B cell (primary cell): Measurements from ENCODE around the gene KIAA0319L. TPM values are rescaled to one million over a fixed set of nuclear protein-coding genes. Genes with fewer than 3 reads are reported as not detected.
"Not testable (repeated sequence)": the region's sequence is repeated elsewhere in the genome, so short reads cannot be mapped to it uniquely, and the experiment has no call there.

ENCODE experiments used
- ATAC-seq: fragments of 200-7000 bp; cut with Tn5 transposase; one replicate; pipeline ENCODE4 v1.10.0; 2021; ENCODE audit warnings: low read depth, mild to moderate bottlenecking, moderate number of reproducible peaks, moderate library complexity
- CTCF ChIA-PET: fragments of 350-600 bp; sonication (Branson Sonifier 250); formaldehyde crosslinking; loops from one replicate; lab custom pipeline; 2021; ENCODE audit warnings: antibody characterized with exemption, inconsistent platforms; lab: Charles Lee
- POLR2A ChIA-PET: fragments of 350-600 bp; sonication (Branson Sonifier 250); formaldehyde crosslinking; loops from one replicate; lab custom pipeline; 2021; ENCODE audit warnings: antibody characterized with exemption; lab: Charles Lee
- DNase-seq: peaks from one replicate; pipeline ENCODE4 v3.0.0; 2013
- H2AFZ ChIP-seq: 2 replicates; pipeline ENCODE4 v1.6.1; 2012; ENCODE audit warnings: mild to moderate bottlenecking, low read depth, low read length; ENCODE audit not compliant: insufficient read depth, poor library complexity, severe bottlenecking
- H3K27ac ChIP-seq, 2 donors: 1 replicate in 1 of 2; 2 replicates in 1 of 2; pipeline ENCODE4 v1.5.1; 2012 to 2013; ENCODE audit warnings: low read length in 2 of 2, mild to moderate bottlenecking in 2 of 2, moderate library complexity in 1 of 2
- H3K27me3 ChIP-seq, 4 experiments: fragments of 200-600 bp in 1 of 4; sonication (generic) in 1 of 4; replicated peaks in 1 of 4; 1 replicate in 2 of 4; 2 replicates in 2 of 4; pipeline versions ENCODE4 v1.6.1 to v1.7.0; 2013 to 2016; ENCODE audit warnings: low read length in 3 of 4, mild to moderate bottlenecking in 2 of 4, mixed read lengths in 1 of 4, moderate library complexity in 1 of 4; ENCODE audit not compliant: insufficient read depth in 4 of 4, control insufficient read depth in 3 of 4; ENCODE audit errors: control extremely low read depth in 1 of 4
- H3K36me3 ChIP-seq, 2 experiments: replicated peaks in 1 of 2; 1 replicate in 1 of 2; 2 replicates in 1 of 2; pipeline versions ENCODE4 v1.6.1 to v1.7.1; 2013; ENCODE audit warnings: low read length in 1 of 2; ENCODE audit not compliant: insufficient read depth in 2 of 2, control insufficient read depth in 1 of 2; ENCODE audit errors: control extremely low read depth in 1 of 2, extremely low read depth in 1 of 2
- H3K4me1 ChIP-seq, 2 donors: fragments of 200-600 bp in 1 of 2; sonication (generic) in 1 of 2; 1 replicate in 1 of 2; 2 replicates in 1 of 2; pipeline versions ENCODE4 v1.5.1 to v1.6.1; 2013 to 2017; ENCODE audit warnings: low read length in 2 of 2; ENCODE audit not compliant: control insufficient read depth in 2 of 2, insufficient read depth in 2 of 2
- H3K4me2 ChIP-seq: replicated peaks from 2 replicates; pipeline ENCODE3; 2012; ENCODE audit warnings: mild to moderate bottlenecking, low read depth, low read length; ENCODE audit not compliant: poor library complexity, severe bottlenecking
- H3K4me3 ChIP-seq, 5 experiments: fragments of 200-600 bp in 1 of 5; sonication (generic) in 1 of 5; 1 replicate in 3 of 5; 2 replicates in 2 of 5; pipeline versions ENCODE4 v1.5.1 to v1.7.0; 2011 to 2016; ENCODE audit warnings: low read length in 4 of 5, mild to moderate bottlenecking in 4 of 5, low read depth in 2 of 5, control low read depth in 1 of 5, moderate library complexity in 1 of 5; ENCODE audit not compliant: insufficient read depth in 1 of 5; ENCODE audit errors: control extremely low read depth in 1 of 5, extremely low read depth in 1 of 5
- H3K79me2 ChIP-seq: fragments of 200-600 bp; sonication (generic); one replicate; pipeline ENCODE4 v1.6.0; 2016; ENCODE audit warnings: low read length; ENCODE audit not compliant: control insufficient read depth, insufficient read depth
- H3K9ac ChIP-seq: fragments of 200-600 bp; sonication (generic); 2 replicates; pipeline ENCODE4 v1.6.1; 2017; ENCODE audit warnings: mild to moderate bottlenecking, low read length, moderate library complexity
- H3K9me3 ChIP-seq, 3 donors: one replicate each; pipeline versions ENCODE4 v1.6.1 to v1.7.1; 2013; ENCODE audit warnings: low read length in 2 of 3; ENCODE audit not compliant: control insufficient read depth in 2 of 3, insufficient read depth in 1 of 3; ENCODE audit errors: control extremely low read depth in 1 of 3
- H4K20me1 ChIP-seq: 2 replicates; pipeline ENCODE4 v1.6.0; 2012; ENCODE audit warnings: mild to moderate bottlenecking, low read length; ENCODE audit not compliant: insufficient read depth, control insufficient read depth, poor library complexity, severe bottlenecking
- H3K27ac Mint-ChIP-seq: one replicate; pipeline ENCODE4 v1.8.0; 2021; ENCODE audit warnings: mixed read lengths
- H3K27me3 Mint-ChIP-seq: one replicate; pipeline ENCODE4 v1.8.0; 2021; ENCODE audit warnings: mixed read lengths
- H3K4me1 Mint-ChIP-seq: one replicate; pipeline ENCODE4 v1.8.0; 2021; ENCODE audit warnings: mixed read lengths
- H3K4me3 Mint-ChIP-seq: one replicate; pipeline ENCODE4 v1.8.0; 2021; ENCODE audit warnings: mixed read lengths
- H3K9me3 Mint-ChIP-seq: one replicate; pipeline ENCODE4 v1.8.0; 2022; ENCODE audit warnings: mixed read lengths; ENCODE audit not compliant: insufficient read depth
- EZH2 ChIP-seq: IDR thresholded peaks from 2 replicates; pipeline ENCODE4 v1.6.1; 2012; ENCODE audit warnings: borderline replicate concordance, low read depth, mild to moderate bottlenecking, moderate library complexity, low read length; ENCODE audit not compliant: insufficient read depth, poor library complexity, severe bottlenecking
- WGBS: methylation state at CpG from one replicate; pipeline ENCODE4 v1.1.5; 2013; ENCODE audit warnings: missing lambda C conversion rate; ENCODE audit not compliant: insufficient coverage; 5-methylcytosine and 5-hydroxymethylcytosine counted together
- intact Hi-C: fragments of 100-400 bp; cut with micrococcal nuclease; formaldehyde crosslinking; loops from one replicate; pipeline ENCODE4 v1.10.0; 2022
- polyA plus RNA-seq: library from polyadenylated mRNA; depleted of rRNA; stranded (reverse); fragments of >200 nt; gene quantifications from 2 replicates; pipeline ENCODE4 v1.2.3, GENCODE V29; 2012
- total RNA-seq, 2 donors: library from RNA; stranded (reverse); fragments of 120-200 nt in 1 of 2; gene quantifications; 1 replicate in 1 of 2; 2 replicates in 1 of 2; pipeline versions ENCODE4 v1.2.3 to v1.2.4, GENCODE V29; 2013 to 2022
- TF ChIP-seq, protein P1 (sequence below): fragments of 200-600 bp; IDR thresholded peaks from one replicate; pipeline ENCODE4 v1.8.0; 2022; ENCODE audit warnings: antibody characterized with exemption, mild to moderate bottlenecking

The KIAA0319L gene
- total and polyA plus RNA-seq, 2 donors (not counting 1 experiment from before 2014, with no cell fraction given): 35.9 to 78.1 TPM

DNA sequence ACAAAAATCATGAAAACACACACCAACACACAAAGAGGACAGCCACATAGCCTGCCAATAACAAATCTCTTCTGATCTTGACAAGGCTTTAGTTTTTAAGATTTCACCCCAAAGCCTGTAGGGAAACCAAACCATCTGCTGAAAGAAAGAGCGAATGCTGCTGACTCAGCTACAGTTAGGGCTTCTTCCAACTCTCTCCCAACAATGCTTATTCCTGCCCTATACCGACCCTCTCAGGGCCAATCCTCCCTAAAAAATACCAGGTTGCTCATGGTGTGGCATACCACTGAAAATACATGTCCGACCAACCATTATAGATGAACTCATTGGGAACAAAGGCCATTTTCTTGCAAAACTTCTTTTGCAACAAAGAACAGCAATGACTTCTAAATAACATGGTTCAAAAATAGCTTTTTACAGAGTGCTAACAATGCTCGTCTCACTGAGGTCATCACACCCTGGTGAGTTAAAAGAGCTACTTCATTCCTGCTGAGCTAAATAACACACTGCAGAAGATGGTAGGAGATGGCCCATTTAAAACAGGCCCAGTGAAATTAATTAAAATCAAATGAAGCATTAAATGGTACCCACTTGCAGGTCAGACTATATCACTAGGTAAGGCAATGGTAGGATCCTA lies 86.1 kb downstream of the KIAA0319L start:
- no peak for TF ChIP-seq EZH2
- TF ChIP-seq, protein P1, sequence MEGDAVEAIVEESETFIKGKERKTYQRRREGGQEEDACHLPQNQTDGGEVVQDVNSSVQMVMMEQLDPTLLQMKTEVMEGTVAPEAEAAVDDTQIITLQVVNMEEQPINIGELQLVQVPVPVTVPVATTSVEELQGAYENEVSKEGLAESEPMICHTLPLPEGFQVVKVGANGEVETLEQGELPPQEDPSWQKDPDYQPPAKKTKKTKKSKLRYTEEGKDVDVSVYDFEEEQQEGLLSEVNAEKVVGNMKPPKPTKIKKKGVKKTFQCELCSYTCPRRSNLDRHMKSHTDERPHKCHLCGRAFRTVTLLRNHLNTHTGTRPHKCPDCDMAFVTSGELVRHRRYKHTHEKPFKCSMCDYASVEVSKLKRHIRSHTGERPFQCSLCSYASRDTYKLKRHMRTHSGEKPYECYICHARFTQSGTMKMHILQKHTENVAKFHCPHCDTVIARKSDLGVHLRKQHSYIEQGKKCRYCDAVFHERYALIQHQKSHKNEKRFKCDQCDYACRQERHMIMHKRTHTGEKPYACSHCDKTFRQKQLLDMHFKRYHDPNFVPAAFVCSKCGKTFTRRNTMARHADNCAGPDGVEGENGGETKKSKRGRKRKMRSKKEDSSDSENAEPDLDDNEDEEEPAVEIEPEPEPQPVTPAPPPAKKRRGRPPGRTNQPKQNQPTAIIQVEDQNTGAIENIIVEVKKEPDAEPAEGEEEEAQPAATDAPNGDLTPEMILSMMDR: no peak
- H3K4me2 ChIP-seq: no peak overlapping the region
- ATAC-seq (no peak), DNase-seq (no peak)
- Mint-ChIP-seq H3K27ac (no peak overlapping the region), H3K9me3 (peaks cover 2% of the 10 kb centered on the region), H3K4me1 (no peaks in the 10 kb centered on the region), H3K4me3 (no peak overlapping the region), H3K27me3 (no peaks in the 10 kb centered on the region)
- H2AFZ ChIP-seq: no peak overlapping the region
- ChIA-PET POLR2A (no interaction called here), CTCF (interaction anchor here (1.1 to 1.3 kb wide), 2 partner anchors 19 to 21 kb away, joined by 3 to 4 read pairs; no protein-coding TSS in a partner anchor)
- no peaks in the 10 kb centered on the region for H3K4me1 ChIP-seq
- no peaks in the 10 kb centered on the region for H3K79me2 ChIP-seq
- H3K27ac ChIP-seq: no peak overlapping the region
- intact Hi-C loops: no loop called here
- no peak overlapping the region for H3K9ac ChIP-seq
- H3K27me3 ChIP-seq: no peaks in the 10 kb centered on the region
- WGBS: 100% methylated on average over 3 of the region's 4 CpGs
- H4K20me1 ChIP-seq: no peaks in the 10 kb centered on the region
- H3K9me3 ChIP-seq: no peaks in the 10 kb centered on the region
- H3K36me3 ChIP-seq: peaks cover 9 to 66% of the 10 kb centered on the region in 2 experiments
- H3K4me3 ChIP-seq: no peak overlapping the region

DNA sequence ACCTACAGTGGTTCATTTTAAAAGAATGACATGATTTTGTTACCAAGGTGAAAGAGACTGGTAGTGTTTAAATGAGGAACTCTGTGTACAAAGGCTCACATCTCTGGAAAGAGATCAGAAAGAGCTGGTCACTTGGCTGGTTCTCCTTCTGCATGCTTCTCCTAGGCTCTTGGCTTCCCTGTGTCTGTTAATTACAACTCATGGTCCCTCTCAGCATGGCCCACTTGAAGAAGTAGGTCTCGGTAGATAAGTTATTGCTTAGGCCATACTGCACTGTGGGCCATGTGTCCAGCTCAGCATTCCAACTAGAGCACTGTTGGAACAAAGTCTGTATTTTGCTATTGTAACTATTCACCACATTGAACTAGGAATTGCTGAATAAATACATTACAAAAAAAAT lies 91.1 kb downstream of the KIAA0319L start:
- Histone ChIP-seq H4K20me1 (no peaks in the 10 kb centered on the region), H3K4me2 (no peak overlapping the region), H3K27me3 (no peaks in the 10 kb centered on the region), H3K9me3 (peaks cover 0 to 10% (median 3%) of the 10 kb centered on the region in 3 donors), H3K4me3 (no peak overlapping the region), H2AFZ (no peak overlapping the region), H3K27ac (no peak overlapping the region), H3K9ac (no peak overlapping the region), H3K79me2 (no peaks in the 10 kb centered on the region), H3K36me3 (peaks cover 19 to 73% of the 10 kb centered on the region in 2 experiments), H3K4me1 (no peaks in the 10 kb centered on the region)
- ChIA-PET POLR2A (no interaction called here), CTCF (no interaction called here)
- Mint-ChIP-seq H3K27ac (no peak overlapping the region), H3K4me3 (no peak overlapping the region), H3K4me1 (no peaks in the 10 kb centered on the region), H3K9me3 (peaks cover 4% of the 10 kb centered on the region), H3K27me3 (no peaks in the 10 kb centered on the region)
- no peak for DNase-seq
- intact Hi-C loops: no loop called here
- WGBS: 100% methylated on average over 1 of the region's 1 CpG
- no peak for ATAC-seq
- TF ChIP-seq, protein P1: no peak
- no peak for TF ChIP-seq EZH2

DNA sequence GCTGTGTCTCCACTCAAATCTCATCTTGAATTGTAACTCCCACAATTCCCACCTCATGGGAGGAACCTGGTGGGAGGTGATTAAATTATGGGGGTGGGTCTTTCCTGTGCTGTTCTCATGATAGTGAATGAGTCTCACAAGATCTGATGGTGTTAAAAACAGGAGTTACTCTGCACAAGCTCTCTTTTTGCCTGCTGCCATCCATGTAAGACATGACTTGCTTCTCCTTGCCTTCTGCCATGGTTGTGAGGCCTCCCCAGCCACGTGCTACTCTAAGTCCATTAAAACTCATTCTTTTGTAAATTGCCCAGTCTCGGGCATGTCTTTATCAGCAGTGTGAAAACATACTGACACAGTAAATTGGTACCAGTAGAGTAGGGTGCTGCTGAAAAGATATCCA lies 93.5 kb downstream of the KIAA0319L start:
- WGBS: 100% methylated on average over 1 of the region's 2 CpGs
- CTCF ChIA-PET: interaction anchor here (1.1 to 1.5 kb wide), 2 partner anchors 11 to 13 kb away, joined by 4 to 8 read pairs; no protein-coding TSS in a partner anchor

More for the DNA sequence above, 93.5 kb downstream of the KIAA0319L start:
- H3K27me3 Mint-ChIP-seq, H3K4me2 ChIP-seq, H3K4me1 ChIP-seq, H3K4me1 Mint-ChIP-seq, H2AFZ ChIP-seq, H3K27me3 ChIP-seq, DNase-seq, H3K79me2 ChIP-seq, intact Hi-C loops, H3K4me3 Mint-ChIP-seq, H3K27ac Mint-ChIP-seq, H3K9ac ChIP-seq, POLR2A ChIA-PET, H3K4me3 ChIP-seq, H3K27ac ChIP-seq, H4K20me1 ChIP-seq, ATAC-seq, H3K9me3 Mint-ChIP-seq: not testable (repeated sequence)
- Histone ChIP-seq H3K36me3 (peaks cover 13 to 54% of the 10 kb centered on the region in 2 experiments), H3K9me3 (peaks cover 0 to 10% (median 3%) of the 10 kb centered on the region in 3 donors)
